Caco-2 (cell line): ENCODE measurements around the gene CNIH2. TPM values are rescaled to one million over a fixed set of nuclear protein-coding genes. Genes with fewer than 3 reads are reported as not detected.

Experiments used
- BruUV-seq: library from RNA; stranded (reverse); fragments of 400-500 nt; replicated peaks from 2 replicates; lab custom pipeline; 2021; lab: Mats Ljungman, UMichigan
- CTCF ChIA-PET: fragments of 300-600 bp; sonication (Branson Sonifier 250); formaldehyde crosslinking; loops from one replicate; lab custom pipeline; 2022; ENCODE audit warnings: antibody characterized with exemption; lab: Charles Lee
- POLR2A ChIA-PET: fragments of 300-600 bp; sonication (Branson Sonifier 250); formaldehyde crosslinking; loops from one replicate; lab custom pipeline; 2022; ENCODE audit warnings: antibody characterized with exemption; lab: Charles Lee
- DNase-seq, 2 experiments: peaks; one replicate each; pipeline versions ENCODE4 v3.0.0 to v3.0.0-alpha.2; 2020 to 2022
- H3K27me3 ChIP-seq: replicated peaks from 2 replicates; pipeline ENCODE4 v1.6.0; 2011; ENCODE audit warnings: low read length; ENCODE audit not compliant: control insufficient read depth, insufficient read depth
- H3K36me3 ChIP-seq: 2 replicates; pipeline ENCODE4 v1.5.1; 2011; ENCODE audit warnings: low read length; ENCODE audit not compliant: control insufficient read depth, insufficient read depth
- H3K4me1 ChIP-seq: fragments of 250-450 bp; sonication (Bioruptor Pico); 2 replicates; pipeline ENCODE4 v1.5.1; 2020; ENCODE audit warnings: mild to moderate bottlenecking
- H3K4me3 ChIP-seq: 2 replicates; pipeline ENCODE4 v1.5.1; 2011; ENCODE audit warnings: low read depth, mild to moderate bottlenecking, control low read depth, low read length
- H3K9me3 ChIP-seq: fragments of 250-450 bp; sonication (Bioruptor Pico); 2 replicates; pipeline ENCODE4 v1.5.1; 2020; ENCODE audit warnings: mild to moderate bottlenecking, moderate library complexity
- H3K27ac Mint-ChIP-seq: one replicate; pipeline ENCODE4 v1.8.0; 2022; ENCODE audit warnings: mixed read lengths; ENCODE audit not compliant: unreplicated experiment
- H3K27me3 Mint-ChIP-seq: one replicate; pipeline ENCODE4 v1.8.0; 2022; ENCODE audit warnings: mixed read lengths; ENCODE audit not compliant: insufficient read depth, unreplicated experiment
- H3K36me3 Mint-ChIP-seq: one replicate; pipeline ENCODE4 v1.8.0; 2022; ENCODE audit warnings: mild to moderate bottlenecking, mixed read lengths; ENCODE audit not compliant: insufficient read depth, unreplicated experiment
- H3K4me1 Mint-ChIP-seq: one replicate; pipeline ENCODE4 v1.8.0; 2022; ENCODE audit warnings: low read depth, mixed read lengths; ENCODE audit not compliant: unreplicated experiment
- H3K4me3 Mint-ChIP-seq: one replicate; pipeline ENCODE4 v1.8.0; 2022; ENCODE audit warnings: mild to moderate bottlenecking, moderate library complexity, mixed read lengths; ENCODE audit not compliant: unreplicated experiment
- H3K9me3 Mint-ChIP-seq: one replicate; pipeline ENCODE4 v1.8.0; 2022; ENCODE audit warnings: mixed read lengths; ENCODE audit not compliant: unreplicated experiment
- intact Hi-C: fragments of 100-400 bp; cut with micrococcal nuclease; formaldehyde crosslinking; loops from one replicate; pipeline ENCODE4 v1.10.0; 2022; ENCODE audit not compliant: unreplicated experiment
- total RNA-seq: library from RNA; stranded (reverse); gene quantifications from 2 replicates; pipeline ENCODE4 v1.2.3, GENCODE V29; 2022
- TF ChIP-seq, protein P1 (sequence below), 2 experiments: fragments of 200-600 bp in 1 of 2; IDR thresholded peaks; 1 replicate in 1 of 2; 2 replicates in 1 of 2; pipeline versions ENCODE4 v1.5.1 to v1.8.0; 2011 to 2022; ENCODE audit warnings: antibody characterized with exemption in 1 of 2, control low read depth in 1 of 2, inconsistent platforms in 1 of 2, low read depth in 1 of 2, low read length in 1 of 2, mild to moderate bottlenecking in 1 of 2, moderate library complexity in 1 of 2; ENCODE audit not compliant: insufficient read depth in 1 of 2, severe bottlenecking in 1 of 2, unreplicated experiment in 1 of 2

The CNIH2 gene
- total RNA-seq, 1 experiment from 2014 or later, result 6.1 TPM

- no peak overlapping the region for H3K4me3 Mint-ChIP-seq
These were observed 37.2 kb upstream of the CNIH2 start for GRCh38 chr11:66240781-66241136.

GRCh38 chr11:66242095-66242765 is 35.7 kb upstream of the CNIH2 start:
- POLR2A ChIA-PET, result no interaction called here
- intact Hi-C loops, result no loop called here

More at GRCh38 chr11:66240781-66241136, 37.2 kb upstream of the CNIH2 start:
- POLR2A ChIA-PET, result no interaction called here
- CTCF ChIA-PET, result no interaction called here
- H3K27ac Mint-ChIP-seq, result peak overlapping the region; percentile 11
- H3K27me3 Mint-ChIP-seq, result no peaks in the 10 kb centered on the region
- peaks cover 54% of the 10 kb centered on the region for H3K36me3 Mint-ChIP-seq
- Histone ChIP-seq H3K36me3 (no peaks in the 10 kb centered on the region), H3K4me3 (no peak overlapping the region), H3K9me3 (no peaks in the 10 kb centered on the region), H3K27me3 (no peaks in the 10 kb centered on the region), H3K4me1 (no peaks in the 10 kb centered on the region)
- BruUV-seq, result no TSS peak
- intact Hi-C loops, result no loop called here
- DNase-seq, result no peak
- TF ChIP-seq, protein P1, sequence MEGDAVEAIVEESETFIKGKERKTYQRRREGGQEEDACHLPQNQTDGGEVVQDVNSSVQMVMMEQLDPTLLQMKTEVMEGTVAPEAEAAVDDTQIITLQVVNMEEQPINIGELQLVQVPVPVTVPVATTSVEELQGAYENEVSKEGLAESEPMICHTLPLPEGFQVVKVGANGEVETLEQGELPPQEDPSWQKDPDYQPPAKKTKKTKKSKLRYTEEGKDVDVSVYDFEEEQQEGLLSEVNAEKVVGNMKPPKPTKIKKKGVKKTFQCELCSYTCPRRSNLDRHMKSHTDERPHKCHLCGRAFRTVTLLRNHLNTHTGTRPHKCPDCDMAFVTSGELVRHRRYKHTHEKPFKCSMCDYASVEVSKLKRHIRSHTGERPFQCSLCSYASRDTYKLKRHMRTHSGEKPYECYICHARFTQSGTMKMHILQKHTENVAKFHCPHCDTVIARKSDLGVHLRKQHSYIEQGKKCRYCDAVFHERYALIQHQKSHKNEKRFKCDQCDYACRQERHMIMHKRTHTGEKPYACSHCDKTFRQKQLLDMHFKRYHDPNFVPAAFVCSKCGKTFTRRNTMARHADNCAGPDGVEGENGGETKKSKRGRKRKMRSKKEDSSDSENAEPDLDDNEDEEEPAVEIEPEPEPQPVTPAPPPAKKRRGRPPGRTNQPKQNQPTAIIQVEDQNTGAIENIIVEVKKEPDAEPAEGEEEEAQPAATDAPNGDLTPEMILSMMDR (IDR thresholded peaks at IDR 0.05; ENCODE audit: insufficient read depth in 1 of 2, low read depth in 1 of 2, low read length in 1 of 2, severe bottlenecking in 1 of 2, unreplicated experiment in 1 of 2), result no peak
- H3K4me1 Mint-ChIP-seq, result no peaks in the 10 kb centered on the region
- H3K9me3 Mint-ChIP-seq, result no peaks in the 10 kb centered on the region

DNA sequence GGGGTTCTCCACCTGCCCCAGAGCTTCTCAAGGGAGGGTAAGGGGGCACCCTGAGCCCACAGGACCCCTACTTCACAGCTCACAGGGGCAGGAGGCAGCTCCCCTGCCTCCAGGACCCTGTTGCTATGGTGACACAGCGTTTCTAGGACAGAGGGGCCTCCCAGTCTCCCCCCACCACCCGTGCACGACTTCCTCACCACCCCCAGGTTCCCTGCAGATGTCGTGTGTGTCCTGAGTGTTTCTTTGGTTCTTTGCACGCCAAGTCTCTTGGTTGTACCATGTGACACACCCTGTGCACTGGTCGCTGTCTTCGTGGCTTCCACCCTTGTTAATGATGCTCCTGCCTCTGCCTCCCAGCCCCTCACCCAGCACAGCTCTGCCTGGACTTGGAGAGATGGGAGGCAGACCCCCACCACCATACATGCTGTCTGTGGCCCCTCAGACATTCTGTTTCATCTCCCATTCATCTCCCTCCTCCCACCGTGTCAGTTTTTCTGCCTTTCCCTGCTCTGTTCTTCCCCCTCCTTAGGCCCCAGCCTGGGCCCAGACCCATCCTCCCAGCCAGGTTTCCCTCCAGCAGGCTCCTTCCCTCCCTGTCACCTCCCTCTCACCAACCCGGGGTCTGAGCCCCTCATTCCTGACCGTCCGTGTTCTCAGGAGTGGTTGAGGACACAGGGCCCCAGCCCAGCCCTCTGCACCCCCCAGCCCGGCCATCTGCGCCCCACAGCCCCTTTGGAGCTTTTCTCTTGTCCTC is 34.0 kb upstream of the CNIH2 start:
- H3K27ac Mint-ChIP-seq, result peak overlapping the region; percentile 72
- Histone ChIP-seq H3K36me3 (no peaks in the 10 kb centered on the region), H3K27me3 (no peaks in the 10 kb centered on the region), H3K4me3 (no peak overlapping the region), H3K9me3 (no peaks in the 10 kb centered on the region), H3K4me1 (no peaks in the 10 kb centered on the region)
- H3K4me3 Mint-ChIP-seq, result no peak overlapping the region
- DNase-seq, result no peak
- BruUV-seq, result TSS peak; percentile 43
- TF ChIP-seq, protein P1 (IDR thresholded peaks at IDR 0.05; ENCODE audit: insufficient read depth in 1 of 2, low read depth in 1 of 2, low read length in 1 of 2, severe bottlenecking in 1 of 2, unreplicated experiment in 1 of 2), result no peak
- no peaks in the 10 kb centered on the region for H3K27me3 Mint-ChIP-seq
- peaks cover 64% of the 10 kb centered on the region for H3K36me3 Mint-ChIP-seq
- no peaks in the 10 kb centered on the region for H3K9me3 Mint-ChIP-seq
- H3K4me1 Mint-ChIP-seq, result no peaks in the 10 kb centered on the region
- intact Hi-C loops, result no loop called here
- CTCF ChIA-PET, result interaction anchor here (0.6 kb wide), 1 partner anchor 24 kb away, joined by 3 read pairs; no protein-coding TSS in a partner anchor
- POLR2A ChIA-PET, result no interaction called here

More at GRCh38 chr11:66242095-66242765, 35.7 kb upstream of the CNIH2 start:
- H3K4me1 ChIP-seq, result no peaks in the 10 kb centered on the region
- Mint-ChIP-seq H3K36me3 (peaks cover 53% of the 10 kb centered on the region), H3K4me1 (no peaks in the 10 kb centered on the region), H3K27me3 (no peaks in the 10 kb centered on the region), H3K9me3 (no peaks in the 10 kb centered on the region), H3K27ac (no peak overlapping the region), H3K4me3 (no peak overlapping the region)
- CTCF ChIA-PET, result no interaction called here
- H3K36me3 ChIP-seq, result no peaks in the 10 kb centered on the region
- no peaks in the 10 kb centered on the region for H3K27me3 ChIP-seq
- no peak for DNase-seq
- no peaks in the 10 kb centered on the region for H3K9me3 ChIP-seq
- H3K4me3 ChIP-seq, result no peak overlapping the region
- TF ChIP-seq, protein P1 (IDR thresholded peaks at IDR 0.05; ENCODE audit: insufficient read depth in 1 of 2, low read depth in 1 of 2, low read length in 1 of 2, severe bottlenecking in 1 of 2, unreplicated experiment in 1 of 2), result no peak
- no TSS peak for BruUV-seq
